GM21526 (cell line): ENCODE measurements around the gene FUT3.
"Not testable (repeated sequence)": the region's sequence is repeated elsewhere in the genome, so short reads cannot be mapped to it uniquely, and the experiment has no call there.

Source experiments
- ATAC-seq: cut with Tn5 transposase; IDR thresholded peaks from one replicate; pipeline ENCODE4 v1.9.1; 2021; ENCODE audit warnings: moderate library complexity; ENCODE audit not compliant: unreplicated experiment, low FRiP score

Gene FUT3

GRCh38 chr19:5851302-5851701, at the start of gene FUT3:
Gene FUT3 (minus strand): TSS chr19:5851449.
- ATAC-seq, result no peak

- no peak for ATAC-seq
Observed at GRCh38 chr19:5900976-5901375, 49.7 kb upstream of the FUT3 start.

- no peak for ATAC-seq
Observed at GRCh38 chr19:5899728-5900526, 48.7 kb upstream of the FUT3 start.

- ATAC-seq, result no peak
Observed at GRCh38 chr19:5897189-5897969, 46.1 kb upstream of the FUT3 start.

GRCh38 chr19:5896365-5897076, 45.3 kb upstream of the FUT3 start:
- no peak for ATAC-seq

- no peak for ATAC-seq
Observed at GRCh38 chr19:5895890-5896289, 44.6 kb upstream of the FUT3 start.

- ATAC-seq, result no peak
Observed at GRCh38 chr19:5895409-5895808, 44.2 kb upstream of the FUT3 start.

GRCh38 chr19:5894704-5895349, 43.6 kb upstream of the FUT3 start:
- ATAC-seq, result no peak

- no peak for ATAC-seq
Observed at GRCh38 chr19:5893907-5894703, 42.9 kb upstream of the FUT3 start.

- no peak for ATAC-seq
Observed at GRCh38 chr19:5893296-5893903, 42.2 kb upstream of the FUT3 start.

- no peak for ATAC-seq
Observed at GRCh38 chr19:5892772-5893275, 41.6 kb upstream of the FUT3 start.

GRCh38 chr19:5891938-5892771, 40.9 kb upstream of the FUT3 start:
- no peak for ATAC-seq

GRCh38 chr19:5891572-5891937, 40.3 kb upstream of the FUT3 start:
- no peak for ATAC-seq

GRCh38 chr19:5890099-5890498, 38.9 kb upstream of the FUT3 start:
- ATAC-seq, result no peak

GRCh38 chr19:5889288-5889971, 38.2 kb upstream of the FUT3 start:
- ATAC-seq, result no peak

GRCh38 chr19:5884065-5884811, 33.0 kb upstream of the FUT3 start:
- not testable (repeated sequence) for ATAC-seq

GRCh38 chr19:5883157-5883873, 32.1 kb upstream of the FUT3 start:
- not testable (repeated sequence) for ATAC-seq
